Astrocyte (in vitro differentiated cells and primary cell): ENCODE measurements around the gene FKBP11. TPM values are rescaled to one million over a fixed set of nuclear protein-coding genes. Genes with fewer than 3 reads are reported as not detected.
A peak's percentile ranks its signal among the peaks of the same experiment; 100 is the strongest.
"Not testable (repeated sequence)": the region's sequence is repeated elsewhere in the genome, so short reads cannot be mapped to it uniquely, and the experiment has no call there.

Experiments used
- DNase-seq: peaks from one replicate; pipeline ENCODE4 v3.0.0-alpha.2; 2010; ENCODE audit warnings: low read depth
- FAIRE-seq: peaks from 2 replicates; lab custom pipeline; 2011; peaks lifted over from hg19 to GRCh38; lab: Jason Lieb, UNC
- H2AFZ ChIP-seq: 2 replicates; pipeline ENCODE4 v1.6.0; 2012; ENCODE audit warnings: low read depth, low read length, inconsistent platforms
- H3K27ac ChIP-seq: 2 replicates; pipeline ENCODE4 v1.5.1; 2011; ENCODE audit warnings: low read depth, low read length, inconsistent platforms
- H3K27me3 ChIP-seq: 2 replicates; pipeline ENCODE4 v1.6.0; 2011; ENCODE audit warnings: low read length, inconsistent platforms; ENCODE audit not compliant: insufficient read depth
- H3K36me3 ChIP-seq: 2 replicates; pipeline ENCODE4 v1.5.1; 2011; ENCODE audit warnings: low read length, inconsistent platforms; ENCODE audit not compliant: insufficient read depth
- H3K4me1 ChIP-seq: 2 replicates; pipeline ENCODE4 v1.5.1; 2011; ENCODE audit warnings: low read length, inconsistent platforms; ENCODE audit not compliant: insufficient read depth
- H3K4me2 ChIP-seq: 2 replicates; pipeline ENCODE4 v1.6.0; 2012; ENCODE audit warnings: low read length, inconsistent platforms
- H3K4me3 ChIP-seq: 2 replicates; pipeline ENCODE4 v1.5.1; 2011; ENCODE audit warnings: low read depth, mild to moderate bottlenecking, low read length, inconsistent platforms; ENCODE audit not compliant: insufficient read depth
- H3K79me2 ChIP-seq: 2 replicates; pipeline ENCODE4 v1.6.0; 2012; ENCODE audit warnings: mild to moderate bottlenecking, low read length, inconsistent platforms; ENCODE audit not compliant: insufficient read depth
- H3K9ac ChIP-seq: 2 replicates; pipeline ENCODE4 v1.6.0; 2012; ENCODE audit warnings: mild to moderate bottlenecking, low read length, inconsistent platforms
- H3K9me3 ChIP-seq: 2 replicates; pipeline ENCODE4 v1.5.1; 2012; ENCODE audit warnings: low read depth, mild to moderate bottlenecking, low read length, inconsistent platforms; ENCODE audit not compliant: insufficient read depth
- H4K20me1 ChIP-seq: 2 replicates; pipeline ENCODE4 v1.6.0; 2012; ENCODE audit warnings: low read length, inconsistent platforms; ENCODE audit not compliant: insufficient read depth
- H3K27ac Mint-ChIP-seq: one replicate; pipeline ENCODE4 v1.8.0; 2021; ENCODE audit warnings: mild to moderate bottlenecking, mixed read lengths; ENCODE audit not compliant: unreplicated experiment
- H3K27me3 Mint-ChIP-seq: one replicate; pipeline ENCODE4 v1.8.0; 2021; ENCODE audit warnings: low read depth, mixed read lengths; ENCODE audit not compliant: unreplicated experiment
- H3K36me3 Mint-ChIP-seq: one replicate; pipeline ENCODE4 v1.8.0; 2021; ENCODE audit warnings: low read depth, mixed read lengths; ENCODE audit not compliant: unreplicated experiment
- H3K4me1 Mint-ChIP-seq: one replicate; pipeline ENCODE4 v1.8.0; 2021; ENCODE audit warnings: low read depth, mixed read lengths; ENCODE audit not compliant: unreplicated experiment
- H3K4me3 Mint-ChIP-seq: one replicate; pipeline ENCODE4 v1.8.0; 2021; ENCODE audit warnings: mild to moderate bottlenecking, moderate library complexity, mixed read lengths; ENCODE audit not compliant: unreplicated experiment
- H3K9me3 Mint-ChIP-seq: one replicate; pipeline ENCODE4 v1.8.0; 2021; ENCODE audit warnings: mild to moderate bottlenecking, mixed read lengths; ENCODE audit not compliant: unreplicated experiment
- EZH2 ChIP-seq: IDR thresholded peaks from 2 replicates; pipeline ENCODE4 v1.6.1; 2012; ENCODE audit warnings: mild to moderate bottlenecking, low read length, inconsistent platforms; ENCODE audit not compliant: insufficient read depth
- total RNA-seq: library from RNA; stranded (reverse); gene quantifications from 2 replicates; pipeline ENCODE4 v1.2.1, GENCODE V29; 2021
- TF ChIP-seq, protein P1 (sequence below): IDR thresholded peaks from 2 replicates; pipeline ENCODE4 v1.5.1; 2011; ENCODE audit warnings: low read depth, mild to moderate bottlenecking, inconsistent platforms, low read length, moderate library complexity; ENCODE audit not compliant: insufficient read depth

The FKBP11 gene
- total RNA-seq, 1 donor from 2014 or later = 51.2 TPM

DNA sequence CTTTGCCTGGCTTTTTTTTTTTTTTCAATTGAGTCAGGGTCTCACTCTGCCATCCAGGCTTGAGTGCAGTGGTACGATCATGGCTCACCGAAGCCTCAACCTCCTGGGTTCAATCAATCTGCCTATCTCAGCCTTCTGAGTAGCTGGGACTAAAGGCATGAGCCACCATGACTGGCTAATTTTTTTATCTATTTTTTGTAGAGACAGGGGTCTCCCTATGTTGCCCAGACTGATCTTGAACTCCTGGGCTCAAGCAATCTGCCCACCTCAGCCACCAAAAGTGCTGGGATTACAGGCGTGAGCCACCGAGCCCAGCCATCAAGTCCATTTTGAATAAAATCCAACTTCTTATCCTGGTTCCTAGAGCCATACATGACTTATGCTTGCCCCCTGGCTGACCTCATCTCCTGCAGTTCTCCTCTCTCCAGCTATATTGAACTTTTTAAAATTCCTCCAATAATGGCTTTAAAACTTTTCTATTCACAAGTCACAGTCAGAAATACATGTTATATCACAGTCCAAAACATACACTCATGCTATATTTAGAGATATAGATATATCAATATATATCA lies 49.3 kb downstream of the FKBP11 start:
- Mint-ChIP-seq H3K4me1 (no peaks in the 10 kb centered on the region), H3K36me3 (no peaks in the 10 kb centered on the region), H3K9me3 (no peaks in the 10 kb centered on the region), H3K27ac (no peak overlapping the region), H3K27me3 (peaks cover 19% of the 10 kb centered on the region), H3K4me3 (no peak overlapping the region)
- Histone ChIP-seq H3K79me2 (no peaks in the 10 kb centered on the region), H3K4me3 (no peak overlapping the region), H3K27ac (no peak overlapping the region), H3K9ac (no peak overlapping the region), H3K4me1 (no peaks in the 10 kb centered on the region), H3K4me2 (no peak overlapping the region), H4K20me1 (no peaks in the 10 kb centered on the region), H3K9me3 (no peaks in the 10 kb centered on the region), H2AFZ (no peak overlapping the region), H3K36me3 (no peaks in the 10 kb centered on the region), H3K27me3 (peaks cover 10% of the 10 kb centered on the region)
- FAIRE-seq (no peak), DNase-seq (no peak)
- no peak for TF ChIP-seq EZH2
- TF ChIP-seq, protein P1, sequence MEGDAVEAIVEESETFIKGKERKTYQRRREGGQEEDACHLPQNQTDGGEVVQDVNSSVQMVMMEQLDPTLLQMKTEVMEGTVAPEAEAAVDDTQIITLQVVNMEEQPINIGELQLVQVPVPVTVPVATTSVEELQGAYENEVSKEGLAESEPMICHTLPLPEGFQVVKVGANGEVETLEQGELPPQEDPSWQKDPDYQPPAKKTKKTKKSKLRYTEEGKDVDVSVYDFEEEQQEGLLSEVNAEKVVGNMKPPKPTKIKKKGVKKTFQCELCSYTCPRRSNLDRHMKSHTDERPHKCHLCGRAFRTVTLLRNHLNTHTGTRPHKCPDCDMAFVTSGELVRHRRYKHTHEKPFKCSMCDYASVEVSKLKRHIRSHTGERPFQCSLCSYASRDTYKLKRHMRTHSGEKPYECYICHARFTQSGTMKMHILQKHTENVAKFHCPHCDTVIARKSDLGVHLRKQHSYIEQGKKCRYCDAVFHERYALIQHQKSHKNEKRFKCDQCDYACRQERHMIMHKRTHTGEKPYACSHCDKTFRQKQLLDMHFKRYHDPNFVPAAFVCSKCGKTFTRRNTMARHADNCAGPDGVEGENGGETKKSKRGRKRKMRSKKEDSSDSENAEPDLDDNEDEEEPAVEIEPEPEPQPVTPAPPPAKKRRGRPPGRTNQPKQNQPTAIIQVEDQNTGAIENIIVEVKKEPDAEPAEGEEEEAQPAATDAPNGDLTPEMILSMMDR = no peak

DNA sequence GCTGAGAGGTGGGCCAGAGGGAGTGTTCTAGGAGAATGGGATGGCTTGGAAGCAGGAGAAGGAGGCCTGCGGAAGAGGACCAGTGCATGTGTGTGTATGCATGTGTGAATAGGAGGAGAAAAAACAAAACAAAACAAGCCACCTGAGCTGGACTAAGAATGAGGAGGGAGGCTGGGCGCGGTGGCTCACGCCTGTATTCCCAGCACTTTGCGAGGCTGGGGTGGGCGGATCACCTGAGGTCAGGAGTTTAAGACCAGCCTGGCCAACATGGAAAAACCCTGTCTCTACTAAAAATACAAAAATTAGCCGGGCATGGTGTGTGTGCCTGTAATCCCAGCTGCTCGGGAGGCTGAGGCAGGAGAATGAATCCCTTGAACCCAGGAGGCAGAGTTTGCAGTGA lies 51.8 kb downstream of the FKBP11 start:
- not testable (repeated sequence) for FAIRE-seq, H3K9ac ChIP-seq, H3K27ac ChIP-seq, H3K36me3 Mint-ChIP-seq, H3K36me3 ChIP-seq, H4K20me1 ChIP-seq, H3K4me3 ChIP-seq, DNase-seq, H3K4me1 Mint-ChIP-seq, H3K79me2 ChIP-seq, H3K9me3 ChIP-seq, H3K9me3 Mint-ChIP-seq, H3K27ac Mint-ChIP-seq, H2AFZ ChIP-seq, H3K4me3 Mint-ChIP-seq, H3K27me3 ChIP-seq, H3K4me1 ChIP-seq, H3K4me2 ChIP-seq
- H3K27me3 Mint-ChIP-seq = peaks cover 14% of the 10 kb centered on the region

DNA sequence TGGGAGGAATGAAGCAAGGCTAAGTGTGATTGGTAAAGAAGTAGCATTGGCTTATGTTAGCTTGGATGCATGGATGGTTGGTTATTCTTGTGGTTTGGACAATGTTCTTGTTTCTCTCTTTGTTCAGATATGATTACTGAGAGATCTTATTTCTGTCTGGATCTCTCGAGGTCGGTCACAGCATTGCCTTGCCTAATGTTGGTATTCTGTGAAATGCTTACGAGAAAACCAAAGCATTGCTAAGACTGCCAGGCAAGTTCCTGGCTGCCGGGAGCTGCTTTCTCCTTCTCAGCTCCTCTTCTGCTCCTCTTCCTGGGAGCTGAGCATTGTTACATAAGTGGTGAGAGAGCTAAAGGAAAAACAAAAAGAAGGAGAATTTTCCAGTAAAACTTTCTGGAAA lies 52.2 kb downstream of the FKBP11 start:
- peaks cover 13% of the 10 kb centered on the region for H3K27me3 Mint-ChIP-seq
- no peak overlapping the region for H3K4me2 ChIP-seq
- H3K4me1 ChIP-seq = no peaks in the 10 kb centered on the region
- no peak overlapping the region for H3K27ac Mint-ChIP-seq
- H3K4me1 Mint-ChIP-seq = no peaks in the 10 kb centered on the region
- no peak overlapping the region for H3K9ac ChIP-seq
- TF ChIP-seq EZH2 = no peak
- TF ChIP-seq, protein P1 = no peak
- H3K9me3 ChIP-seq = no peaks in the 10 kb centered on the region
- no peaks in the 10 kb centered on the region for H3K9me3 Mint-ChIP-seq
- FAIRE-seq (no peak), DNase-seq (peak; percentile 47)
- no peaks in the 10 kb centered on the region for H3K79me2 ChIP-seq
- H3K4me3 ChIP-seq = no peak overlapping the region
- no peaks in the 10 kb centered on the region for H4K20me1 ChIP-seq
- H3K4me3 Mint-ChIP-seq = no peak overlapping the region
- no peak overlapping the region for H2AFZ ChIP-seq
- H3K36me3 Mint-ChIP-seq = no peaks in the 10 kb centered on the region
- H3K36me3 ChIP-seq = no peaks in the 10 kb centered on the region
- H3K27ac ChIP-seq = no peak overlapping the region
- peaks cover 3% of the 10 kb centered on the region for H3K27me3 ChIP-seq

Other genes starting within 250 kb of the FKBP11 start
- 45.1 and 45.7 TPM in 2 replicates for gene KANSL2, start 243.3 kb downstream of the FKBP11 start, total RNA-seq
- 45.9 and 49.2 TPM in 2 replicates for gene CCNT1, start 208.8 kb downstream of the FKBP11 start, total RNA-seq
- 28.9 and 33.5 TPM in 2 replicates for gene ADCY6, start 136.4 kb downstream of the FKBP11 start, total RNA-seq
- gene CACNB3, start 107.0 kb downstream of the FKBP11 start, total RNA-seq = 36.2 and 40.5 TPM in 2 replicates
- gene DDX23, start 73.3 kb downstream of the FKBP11 start, total RNA-seq = 66.7 and 77.1 TPM in 2 replicates
- 2.2 and 2.4 TPM in 2 replicates for gene RND1, start 59.6 kb downstream of the FKBP11 start, total RNA-seq
- gene ARF3, start 32.0 kb upstream of the FKBP11 start, total RNA-seq = 209 and 229 TPM in 2 replicates
- gene WNT10B, start 46.2 kb upstream of the FKBP11 start, total RNA-seq = 0.79 and 1.1 TPM in 2 replicates
- not detected in 2 replicates for gene WNT1, start 52.8 kb upstream of the FKBP11 start, total RNA-seq
- 0.50 and 0.55 TPM in 2 replicates for gene DDN, start 73.9 kb upstream of the FKBP11 start, total RNA-seq
- 47.1 and 49.6 TPM in 2 replicates for gene PRKAG1, start 93.3 kb upstream of the FKBP11 start, total RNA-seq
- gene KMT2D, start 135.3 kb upstream of the FKBP11 start, total RNA-seq = 81.7 and 86.9 TPM in 2 replicates
- gene RHEBL1, start 144.5 kb upstream of the FKBP11 start, total RNA-seq = 1.3 and 1.9 TPM in 2 replicates
- 0.05 and 0.16 TPM in 2 replicates for gene DHH, start 169.3 kb upstream of the FKBP11 start, total RNA-seq
- gene LMBR1L, start 185.4 kb upstream of the FKBP11 start, total RNA-seq = 58.7 and 61.0 TPM in 2 replicates
- 811 and 939 TPM in 2 replicates for gene TUBA1B, start 205.9 kb upstream of the FKBP11 start, total RNA-seq